Upper lobe of left lung (tissue), 4 donors: ENCODE data around the gene ZNF215.

Experiments
- EP300 ChIP-seq, 4 donors: sonication (generic); formaldehyde crosslinking; IDR thresholded peaks; one replicate each; pipeline ENCODE4 v1.5.1; 2017; ENCODE audit warnings: antibody characterized with exemption in 4 of 4, control low read depth in 2 of 4
- POLR2A ChIP-seq, 4 donors: fragments of 450-650 bp; IDR thresholded peaks; one replicate each; pipeline ENCODE4 v1.5.1; 2016 to 2017; ENCODE audit warnings: antibody characterized with exemption in 4 of 4, mild to moderate bottlenecking in 2 of 4
- TF ChIP-seq, protein P1 (sequence below), 6 experiments: fragments of 450-650 bp in 4 of 6; fragments of 200-600 bp in 2 of 6; sonication (generic) in 2 of 6; IDR thresholded peaks; one replicate each; pipeline ENCODE4 v1.5.1; 2016 to 2019; ENCODE audit warnings: antibody characterized with exemption in 6 of 6

GRCh38 chr11:6968816-6969215 lies 42.6 kb downstream of the ZNF215 start:
- no peak for TF ChIP-seq POLR2A (IDR thresholded peaks at IDR 0.05)
- TF ChIP-seq, protein P1, sequence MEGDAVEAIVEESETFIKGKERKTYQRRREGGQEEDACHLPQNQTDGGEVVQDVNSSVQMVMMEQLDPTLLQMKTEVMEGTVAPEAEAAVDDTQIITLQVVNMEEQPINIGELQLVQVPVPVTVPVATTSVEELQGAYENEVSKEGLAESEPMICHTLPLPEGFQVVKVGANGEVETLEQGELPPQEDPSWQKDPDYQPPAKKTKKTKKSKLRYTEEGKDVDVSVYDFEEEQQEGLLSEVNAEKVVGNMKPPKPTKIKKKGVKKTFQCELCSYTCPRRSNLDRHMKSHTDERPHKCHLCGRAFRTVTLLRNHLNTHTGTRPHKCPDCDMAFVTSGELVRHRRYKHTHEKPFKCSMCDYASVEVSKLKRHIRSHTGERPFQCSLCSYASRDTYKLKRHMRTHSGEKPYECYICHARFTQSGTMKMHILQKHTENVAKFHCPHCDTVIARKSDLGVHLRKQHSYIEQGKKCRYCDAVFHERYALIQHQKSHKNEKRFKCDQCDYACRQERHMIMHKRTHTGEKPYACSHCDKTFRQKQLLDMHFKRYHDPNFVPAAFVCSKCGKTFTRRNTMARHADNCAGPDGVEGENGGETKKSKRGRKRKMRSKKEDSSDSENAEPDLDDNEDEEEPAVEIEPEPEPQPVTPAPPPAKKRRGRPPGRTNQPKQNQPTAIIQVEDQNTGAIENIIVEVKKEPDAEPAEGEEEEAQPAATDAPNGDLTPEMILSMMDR (IDR thresholded peaks at IDR 0.05) = no peak
- no peak for TF ChIP-seq EP300 (IDR thresholded peaks at IDR 0.05)
